Testis (tissue), 5 donors: ENCODE measurements around the gene DEFB118. TPM values are rescaled to one million over a fixed set of nuclear protein-coding genes. Genes with fewer than 3 reads are reported as not detected.

Experiments
- DNase-seq: peaks from one replicate; pipeline ENCODE4 v3.0.0-alpha.2; 2019
- H3K27ac ChIP-seq, 2 donors: fragments of 200-600 bp; sonication (generic); one replicate each; pipeline ENCODE4 v1.5.1; 2019
- H3K27me3 ChIP-seq: fragments of 200-600 bp; sonication (generic); one replicate; pipeline ENCODE4 v1.5.1; 2019
- H3K36me3 ChIP-seq: fragments of 200-600 bp; sonication (generic); one replicate; pipeline ENCODE4 v1.5.1; 2017; ENCODE audit warnings: low read depth; ENCODE audit errors: missing control alignments
- H3K4me1 ChIP-seq: fragments of 200-600 bp; sonication (generic); one replicate; pipeline ENCODE4 v1.5.1; 2019
- H3K4me3 ChIP-seq, 2 donors: fragments of 200-600 bp; sonication (generic); one replicate each; pipeline ENCODE4 v1.5.1; 2017 to 2019
- H3K9me3 ChIP-seq: fragments of 200-600 bp; sonication (generic); one replicate; pipeline ENCODE4 v1.5.1; 2017
- POLR2A ChIP-seq: fragments of 450-650 bp; IDR thresholded peaks from one replicate; pipeline ENCODE4 v1.6.1; 2017; ENCODE audit warnings: antibody characterized with exemption, mild to moderate bottlenecking, moderate library complexity
- whole genome bisulfite sequencing, 2 donors: methylation state at CpG; one replicate each; pipeline ENCODE4 v1.1.5; 2018; 5-methylcytosine and 5-hydroxymethylcytosine counted together
- intact Hi-C: fragments of 100-400 bp; cut with DNase I; formaldehyde crosslinking; loops from one replicate; pipeline ENCODE4 v1.15.1; 2023; ENCODE audit warnings: low total_unique reads
- long read RNA-seq, 2 donors: transcript quantifications; one replicate each; lab custom pipeline, GENCODE V29; 2026
- polyA plus RNA-seq: library from polyadenylated mRNA; stranded (reverse); fragments of 350-450 nt; fragmentation: Illumina TruSeq; extraction: RNeasy Lipid Tissue Mini Kit (QIAGEN cat#74804); gene quantifications from one replicate; pipeline ENCODE4 v1.2.3, GENCODE V29; 2014; ENCODE audit warnings: low read depth, low replicate concordance; ENCODE audit not compliant: insufficient read depth
- total RNA-seq, 2 donors: library from RNA; depleted of rRNA; stranded (reverse); fragments of >200 nt; gene quantifications; one replicate each; pipeline ENCODE4 v1.2.3, GENCODE V29; 2016
- TF ChIP-seq, protein P1 (sequence below), 3 experiments: fragments of 450-650 bp in 2 of 3; fragments of 200-600 bp in 1 of 3; sonication (generic) in 1 of 3; IDR thresholded peaks; one replicate each; pipeline ENCODE4 v1.5.1; 2016 to 2019; ENCODE audit warnings: antibody characterized with exemption in 3 of 3, mild to moderate bottlenecking in 2 of 3, moderate library complexity in 1 of 3

Gene DEFB118, protein sequence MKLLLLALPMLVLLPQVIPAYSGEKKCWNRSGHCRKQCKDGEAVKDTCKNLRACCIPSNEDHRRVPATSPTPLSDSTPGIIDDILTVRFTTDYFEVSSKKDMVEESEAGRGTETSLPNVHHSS
- not detected for total RNA-seq
- polyA plus RNA-seq, result not detected
- long read RNA-seq, donor 1, result 0 reads
- long read RNA-seq, donor 2, result 0 reads

DNA sequence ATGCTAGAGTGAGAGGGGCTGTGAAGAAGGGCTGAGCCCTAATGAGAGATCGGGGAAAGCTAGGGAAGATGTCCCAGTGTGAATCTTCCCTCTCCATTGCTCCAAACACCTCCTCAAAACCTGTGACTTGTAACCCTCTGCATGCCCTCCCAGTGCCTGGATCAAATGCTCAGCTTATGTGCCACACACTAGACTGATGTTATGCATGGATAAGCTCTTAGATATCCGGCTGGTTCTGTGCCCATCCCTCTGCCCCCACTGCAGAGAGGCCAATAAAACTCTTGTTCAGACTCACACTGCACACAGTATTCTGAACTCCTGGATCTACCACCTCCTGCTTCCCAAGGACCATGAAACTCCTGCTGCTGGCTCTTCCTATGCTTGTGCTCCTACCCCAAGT lies at the start of gene DEFB118:
DEFB118 (plus strand) TSS at position 301 of the 400 bp plus-strand sequence; CDS start at position 351, 50 bp downstream.
- Histone ChIP-seq H3K4me1 (no peaks in the 10 kb centered on the region), H3K9me3 (no peaks in the 10 kb centered on the region), H3K36me3 (no peaks in the 10 kb centered on the region), H3K27ac (no peak within 1 kb of the TSS), H3K27me3 (no peaks in the 10 kb centered on the region), H3K4me3 (no peak within 1 kb of the TSS)
- no peak for DNase-seq
- intact Hi-C loops, result no loop called here
- TF ChIP-seq POLR2A, result no peak
- TF ChIP-seq, protein P1, sequence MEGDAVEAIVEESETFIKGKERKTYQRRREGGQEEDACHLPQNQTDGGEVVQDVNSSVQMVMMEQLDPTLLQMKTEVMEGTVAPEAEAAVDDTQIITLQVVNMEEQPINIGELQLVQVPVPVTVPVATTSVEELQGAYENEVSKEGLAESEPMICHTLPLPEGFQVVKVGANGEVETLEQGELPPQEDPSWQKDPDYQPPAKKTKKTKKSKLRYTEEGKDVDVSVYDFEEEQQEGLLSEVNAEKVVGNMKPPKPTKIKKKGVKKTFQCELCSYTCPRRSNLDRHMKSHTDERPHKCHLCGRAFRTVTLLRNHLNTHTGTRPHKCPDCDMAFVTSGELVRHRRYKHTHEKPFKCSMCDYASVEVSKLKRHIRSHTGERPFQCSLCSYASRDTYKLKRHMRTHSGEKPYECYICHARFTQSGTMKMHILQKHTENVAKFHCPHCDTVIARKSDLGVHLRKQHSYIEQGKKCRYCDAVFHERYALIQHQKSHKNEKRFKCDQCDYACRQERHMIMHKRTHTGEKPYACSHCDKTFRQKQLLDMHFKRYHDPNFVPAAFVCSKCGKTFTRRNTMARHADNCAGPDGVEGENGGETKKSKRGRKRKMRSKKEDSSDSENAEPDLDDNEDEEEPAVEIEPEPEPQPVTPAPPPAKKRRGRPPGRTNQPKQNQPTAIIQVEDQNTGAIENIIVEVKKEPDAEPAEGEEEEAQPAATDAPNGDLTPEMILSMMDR (IDR thresholded peaks at IDR 0.05), result no peak
- WGBS, 2 donors, result 78 to 85% methylated on average over 2 of the region's 2 CpGs

DNA sequence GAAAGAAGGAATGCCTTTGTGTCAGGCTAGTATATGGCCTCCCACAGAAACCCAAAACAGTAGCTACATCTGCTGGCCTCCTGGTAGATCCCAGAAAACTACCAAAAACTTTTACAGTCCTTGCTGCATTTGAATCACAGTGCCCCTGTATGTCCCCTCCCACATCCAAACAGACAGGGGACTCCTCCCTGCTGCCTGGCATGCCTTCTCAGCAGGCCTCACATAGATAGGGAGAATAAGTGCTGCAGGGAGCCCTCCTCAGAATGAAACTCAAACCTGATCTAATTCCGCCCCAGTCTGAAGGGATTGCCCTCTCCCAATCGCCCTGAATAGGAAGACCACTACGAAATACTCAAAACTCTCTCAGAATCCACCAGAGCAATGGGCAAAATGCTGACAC lies 45.9 kb upstream of the DEFB118 start:
- DNase-seq, result no peak
- WGBS, 2 donors, result 47 to 54% methylated on average over 3 of the region's 3 CpGs
- no peak overlapping the region for H3K4me3 ChIP-seq
- no peaks in the 10 kb centered on the region for H3K27me3 ChIP-seq
- no peaks in the 10 kb centered on the region for H3K4me1 ChIP-seq
- intact Hi-C loops, result no loop called here
- no peaks in the 10 kb centered on the region for H3K36me3 ChIP-seq
- no peak overlapping the region for H3K27ac ChIP-seq
- TF ChIP-seq POLR2A, result no peak
- TF ChIP-seq, protein P1 (IDR thresholded peaks at IDR 0.05), result no peak
- H3K9me3 ChIP-seq, result no peaks in the 10 kb centered on the region

DNA sequence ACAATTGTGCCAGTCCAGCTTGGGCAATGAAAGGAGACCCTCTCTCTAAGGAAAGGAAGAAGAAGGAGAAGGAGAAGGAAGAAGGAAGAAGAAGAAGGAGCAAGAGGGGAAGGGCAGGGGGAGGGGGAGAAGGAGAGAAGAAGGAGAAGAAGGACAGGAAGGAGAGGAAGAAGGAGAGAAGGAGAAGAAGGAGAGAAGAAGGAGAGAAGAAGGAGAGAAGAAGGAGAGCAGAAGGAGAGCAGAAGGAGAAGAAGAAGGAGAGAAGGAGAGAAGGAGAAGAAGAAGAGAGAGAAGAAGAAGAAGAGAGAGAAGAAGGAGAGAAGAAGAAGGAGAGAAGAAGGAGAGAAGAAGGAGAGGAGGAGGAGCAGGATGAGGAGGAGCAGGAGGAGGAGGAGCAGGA lies 37.5 kb upstream of the DEFB118 start:
- no peak for TF ChIP-seq POLR2A
- TF ChIP-seq, protein P1 (IDR thresholded peaks at IDR 0.05), result no peak
- no peak for DNase-seq
- no peaks in the 10 kb centered on the region for H3K4me1 ChIP-seq
- H3K9me3 ChIP-seq, result no peaks in the 10 kb centered on the region
- no peak overlapping the region for H3K27ac ChIP-seq
- H3K4me3 ChIP-seq, result no peak overlapping the region
- H3K36me3 ChIP-seq, result no peaks in the 10 kb centered on the region
- H3K27me3 ChIP-seq, result no peaks in the 10 kb centered on the region
- intact Hi-C loops, result no loop called here

DNA sequence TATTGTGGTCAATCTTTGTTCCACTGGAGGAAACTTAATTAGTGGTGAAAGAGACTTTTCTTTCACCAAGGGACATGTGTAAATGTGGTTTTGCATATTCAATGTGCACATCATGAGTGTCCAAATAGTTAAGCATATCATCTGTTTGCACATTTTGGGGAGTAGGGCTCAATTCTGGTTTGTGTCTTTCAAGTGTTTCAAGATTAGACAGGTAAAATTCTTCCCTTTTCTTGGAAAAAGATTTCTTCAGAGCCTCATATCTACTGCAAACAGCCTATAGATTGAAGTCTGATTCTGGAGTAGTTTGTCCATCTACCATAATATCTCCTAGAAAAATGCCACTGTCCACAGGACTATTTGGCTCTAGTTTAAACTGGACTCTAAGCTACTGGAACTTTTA lies 26.9 kb upstream of the DEFB118 start:
- no peaks in the 10 kb centered on the region for H3K36me3 ChIP-seq
- H3K4me3 ChIP-seq, result no peak overlapping the region
- no peaks in the 10 kb centered on the region for H3K4me1 ChIP-seq
- DNase-seq, result no peak
- TF ChIP-seq POLR2A, result no peak
- TF ChIP-seq, protein P1 (IDR thresholded peaks at IDR 0.05), result no peak
- intact Hi-C loops, result no loop called here
- H3K27ac ChIP-seq, result no peak overlapping the region
- no peaks in the 10 kb centered on the region for H3K9me3 ChIP-seq
- no peaks in the 10 kb centered on the region for H3K27me3 ChIP-seq

DNA sequence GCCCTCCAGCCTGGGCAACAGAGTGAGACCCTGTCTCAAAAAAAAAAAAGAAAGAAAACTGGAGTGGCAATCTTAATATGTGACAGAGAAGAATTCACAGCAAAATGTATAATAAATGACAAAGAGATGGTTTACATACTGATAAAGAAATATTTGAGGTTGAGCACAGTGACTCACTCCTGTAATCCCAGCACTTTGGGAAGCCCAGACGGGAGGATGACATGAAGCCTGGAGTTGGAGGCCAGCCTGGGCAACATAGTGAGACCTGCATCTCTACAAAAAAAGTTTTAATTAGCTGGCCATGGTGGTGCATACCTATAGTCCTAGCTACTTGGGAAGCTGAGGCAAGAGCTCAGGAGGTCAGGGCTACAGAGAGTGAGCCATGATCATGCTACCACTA lies 12.4 kb upstream of the DEFB118 start:
- intact Hi-C loops, result no loop called here
- WGBS, 2 donors, result 69 to 83% methylated on average over 1 of the region's 1 CpG
- no peaks in the 10 kb centered on the region for H3K27me3 ChIP-seq
- no peaks in the 10 kb centered on the region for H3K9me3 ChIP-seq
- H3K4me3 ChIP-seq, result no peak overlapping the region
- DNase-seq, result no peak
- no peak overlapping the region for H3K27ac ChIP-seq
- H3K4me1 ChIP-seq, result no peaks in the 10 kb centered on the region
- H3K36me3 ChIP-seq, result no peaks in the 10 kb centered on the region
- TF ChIP-seq POLR2A, result no peak
